GM21381 (cell line): ENCODE measurements around the gene AADACL4.
"Not testable (repeated sequence)": the region's sequence is repeated elsewhere in the genome, so short reads cannot be mapped to it uniquely, and the experiment has no call there.

Experiments
- ATAC-seq: cut with Tn5 transposase; IDR thresholded peaks from one replicate; pipeline ENCODE4 v1.9.1; 2021; ENCODE audit warnings: mild to moderate bottlenecking, moderate library complexity; ENCODE audit not compliant: unreplicated experiment

Gene AADACL4

GRCh38 chr1:12709091-12709491 lies 65.2 kb downstream of the AADACL4 start:
- ATAC-seq = no peak

- ATAC-seq = no peak
Observed at GRCh38 chr1:12709696-12710095, 65.8 kb downstream of the AADACL4 start.

DNA sequence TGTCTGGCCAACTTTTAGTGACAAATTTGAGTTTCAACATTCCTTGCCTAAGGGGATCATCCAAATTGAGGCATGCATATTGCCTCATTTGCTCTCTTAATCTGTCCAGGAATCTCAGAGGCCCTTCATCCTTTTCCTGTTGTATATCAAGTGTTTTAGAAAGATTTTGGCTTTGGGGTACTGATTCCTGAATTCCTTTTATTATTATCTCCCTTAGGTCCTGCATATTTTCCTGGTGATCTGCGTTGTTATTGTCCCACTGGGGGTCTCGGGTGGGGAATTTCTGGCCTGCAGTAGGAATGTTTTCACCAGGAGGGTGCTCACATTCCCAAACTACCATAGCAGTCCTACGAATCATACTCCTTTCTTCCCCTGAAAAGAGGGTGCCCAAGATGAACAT lies 67.7 kb downstream of the AADACL4 start:
- ATAC-seq = no peak

- ATAC-seq = no peak
Observed at GRCh38 chr1:12712076-12712475, 68.2 kb downstream of the AADACL4 start.

DNA sequence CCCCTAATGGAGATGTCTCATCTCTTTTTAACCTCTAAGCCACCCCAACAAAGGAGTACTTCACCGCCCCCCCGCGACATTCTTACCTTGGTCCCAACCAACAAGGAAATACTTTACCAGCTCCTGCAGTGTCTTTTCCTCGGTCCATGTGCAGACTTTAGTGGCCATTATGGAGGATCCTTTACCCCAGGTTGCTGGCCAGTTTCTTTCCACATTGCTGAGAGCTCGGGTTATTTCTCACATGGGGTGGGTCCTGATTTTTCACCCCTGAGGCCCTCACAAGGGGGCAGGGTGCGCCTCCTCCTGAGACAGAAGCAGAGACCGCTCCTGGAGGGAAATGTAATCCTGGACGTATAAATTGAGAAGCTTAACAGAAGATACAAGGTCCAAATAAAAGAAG lies 69.0 kb downstream of the AADACL4 start:
- no peak for ATAC-seq

DNA sequence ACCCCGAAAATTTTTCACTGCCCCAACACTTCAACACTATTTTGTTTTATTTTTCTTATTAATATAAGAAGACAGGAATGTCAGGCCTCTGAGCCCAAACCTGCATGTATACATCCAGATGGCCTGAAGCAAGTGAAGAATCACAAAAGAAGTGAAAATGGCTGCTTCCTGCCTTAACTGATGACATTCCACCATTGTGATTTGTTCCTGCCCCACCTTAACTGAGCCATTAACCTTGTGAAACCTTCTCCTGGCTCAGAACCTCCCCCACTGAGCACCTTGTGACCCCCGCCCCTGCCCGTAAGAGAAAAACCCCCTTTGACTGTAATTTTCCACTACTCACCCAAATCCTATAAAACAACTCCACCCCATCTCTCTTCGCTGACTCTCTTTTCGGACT lies 69.8 kb downstream of the AADACL4 start:
- not testable (repeated sequence) for ATAC-seq

GRCh38 chr1:12714710-12715475 lies 71.0 kb downstream of the AADACL4 start:
- ATAC-seq = no peak

DNA sequence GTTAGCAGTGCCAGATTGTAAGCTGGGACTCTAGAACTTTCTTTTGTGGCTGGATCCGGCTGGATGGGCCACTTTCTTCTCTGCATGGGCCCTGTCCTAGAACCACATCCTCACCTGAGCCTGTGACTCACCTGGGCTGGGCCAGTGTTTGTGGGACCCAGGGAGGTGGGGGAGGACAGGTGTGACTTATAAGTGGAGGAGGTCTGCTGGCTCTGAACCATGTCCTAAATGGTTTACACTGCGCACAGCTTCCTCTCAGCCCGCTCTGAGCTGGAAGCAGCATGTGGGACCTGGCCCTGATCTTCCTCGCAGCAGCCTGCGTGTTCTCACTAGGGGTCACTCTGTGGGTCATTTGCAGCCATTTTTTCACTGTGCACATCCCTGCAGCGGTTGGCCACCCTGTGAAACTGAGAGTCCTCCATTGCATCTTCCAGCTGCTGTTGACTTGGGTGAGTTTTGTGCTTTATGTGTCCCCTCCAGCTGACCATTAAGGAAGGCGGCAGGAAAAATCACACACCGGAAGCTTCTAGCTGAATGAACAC lies 72.1 kb downstream of the AADACL4 start, which contains the start of gene AADACL3:
AADACL3 (plus strand) TSS at position 215 of the 542 bp plus-strand sequence; CDS start at position 282, 67 bp downstream.
- no peak for ATAC-seq
